Subcutaneous adipose tissue (tissue), 4 donors: ENCODE data around the gene PKP4. TPM values are rescaled to one million over a fixed set of nuclear protein-coding genes. Genes with fewer than 3 reads are reported as not detected.

Experiments
- CTCF ChIP-seq: fragments of 450-650 bp; IDR thresholded peaks from one replicate; pipeline ENCODE4 v1.5.1; 2016; ENCODE audit warnings: low read depth, mild to moderate bottlenecking, control low read depth, antibody characterized with exemption, moderate library complexity
- total RNA-seq, 4 donors: library from RNA; depleted of rRNA; stranded (reverse); fragments of >200 nt; gene quantifications; one replicate each; pipeline ENCODE4 v1.1.0, GENCODE V29; 2016

PKP4 gene
- total RNA-seq, 4 donors from 2014 or later = 29.6 to 90.6 (median 68.0) TPM

- TF ChIP-seq CTCF = no peak
Measured at GRCh38 chr2:158487419-158487818, 30.7 kb downstream of the PKP4 start.

- no peak for TF ChIP-seq CTCF
Measured at GRCh38 chr2:158488442-158489216, 31.9 kb downstream of the PKP4 start.

- no peak for TF ChIP-seq CTCF
Measured at GRCh38 chr2:158489366-158490112, 32.8 kb downstream of the PKP4 start.

- TF ChIP-seq CTCF = no peak
Measured at GRCh38 chr2:158491072-158491471, 34.3 kb downstream of the PKP4 start.

GRCh38 chr2:158493458-158493857 is 36.7 kb downstream of the PKP4 start:
- TF ChIP-seq CTCF = no peak

GRCh38 chr2:158495175-158495574 is 38.4 kb downstream of the PKP4 start:
- TF ChIP-seq CTCF = no peak

GRCh38 chr2:158496986-158497385 is 40.2 kb downstream of the PKP4 start:
- no peak for TF ChIP-seq CTCF
